Stimulated activated CD4-positive, alpha-beta T cell treated with anti-CD3 and anti-CD28 coated beads, TNF-alpha, amount 100 ng/mL, for 4 hours (primary cell): ENCODE data around the gene PTPRN2.
"Not testable (repeated sequence)": the region's sequence is repeated elsewhere in the genome, so short reads cannot be mapped to it uniquely, and the experiment has no call there.

Source experiments
- DNase-seq, 3 experiments: peaks; one replicate each; pipeline ENCODE4 v3.0.0-alpha.2; 2020; ENCODE audit warnings: low read depth in 3 of 3

Gene PTPRN2

GRCh38 chr7:158516524-158516923 lies 71.1 kb downstream of the PTPRN2 start:
- DNase-seq = no peak

- DNase-seq = no peak
Measured at GRCh38 chr7:158512869-158513268, 74.8 kb downstream of the PTPRN2 start.

GRCh38 chr7:158512042-158512441 lies 75.6 kb downstream of the PTPRN2 start:
- DNase-seq = no peak

- no peak for DNase-seq
Measured at GRCh38 chr7:158508802-158509385, 78.7 kb downstream of the PTPRN2 start.

GRCh38 chr7:158508321-158508720 lies 79.3 kb downstream of the PTPRN2 start:
- DNase-seq = not testable (repeated sequence)

- DNase-seq = no peak
Measured at GRCh38 chr7:158507917-158508316, 79.7 kb downstream of the PTPRN2 start.

- not testable (repeated sequence) for DNase-seq
Measured at GRCh38 chr7:158507175-158507574, 80.4 kb downstream of the PTPRN2 start.

- no peak for DNase-seq
Measured at GRCh38 chr7:158506626-158507025, 81.0 kb downstream of the PTPRN2 start.

GRCh38 chr7:158505683-158506082 lies 81.9 kb downstream of the PTPRN2 start:
- no peak for DNase-seq

GRCh38 chr7:158502068-158502750 lies 85.4 kb downstream of the PTPRN2 start:
- DNase-seq = no peak

- DNase-seq = no peak
Measured at GRCh38 chr7:158501393-158502067, 86.1 kb downstream of the PTPRN2 start.

GRCh38 chr7:158500651-158501052 lies 87.0 kb downstream of the PTPRN2 start:
- no peak for DNase-seq

GRCh38 chr7:158499082-158499455 lies 88.6 kb downstream of the PTPRN2 start:
- DNase-seq = no peak

- no peak for DNase-seq
Measured at GRCh38 chr7:158498443-158499081, 89.1 kb downstream of the PTPRN2 start.

GRCh38 chr7:158497627-158498026 lies 90.0 kb downstream of the PTPRN2 start:
- no peak for DNase-seq

GRCh38 chr7:158495786-158496185 lies 91.8 kb downstream of the PTPRN2 start:
- no peak for DNase-seq

- no peak for DNase-seq
Measured at GRCh38 chr7:158495216-158495615, 92.4 kb downstream of the PTPRN2 start.

GRCh38 chr7:158494643-158495042 lies 93.0 kb downstream of the PTPRN2 start:
- DNase-seq = no peak

- DNase-seq = no peak
Measured at GRCh38 chr7:158494162-158494586, 93.4 kb downstream of the PTPRN2 start.

- DNase-seq = no peak
Measured at GRCh38 chr7:158492367-158492764, 95.3 kb downstream of the PTPRN2 start.

GRCh38 chr7:158491094-158491493 lies 96.5 kb downstream of the PTPRN2 start:
- DNase-seq = no peak

GRCh38 chr7:158490171-158490782 lies 97.3 kb downstream of the PTPRN2 start:
- DNase-seq = no peak
